Body of pancreas (tissue), 4 donors: ENCODE data around the gene FBXL17.

Experiments
- CTCF ChIP-seq, 7 experiments: fragments of 450-650 bp in 4 of 7; fragments of 200-600 bp in 3 of 7; sonication (generic) in 3 of 7; IDR thresholded peaks; one replicate each; pipeline ENCODE4 v1.5.1; 2016 to 2019; ENCODE audit warnings: antibody characterized with exemption in 7 of 7
- POLR2A ChIP-seq, 3 donors: fragments of 450-650 bp; IDR thresholded peaks; one replicate each; pipeline ENCODE4 v1.6.1; 2016; ENCODE audit warnings: antibody characterized with exemption in 3 of 3, mild to moderate bottlenecking in 2 of 3

GRCh38 chr5:108303086-108303485 is 78.8 kb downstream of the FBXL17 start:
- TF ChIP-seq CTCF (IDR thresholded peaks at IDR 0.05) (no peak), POLR2A (IDR thresholded peaks at IDR 0.05) (no peak)
